PC-3 (cell line): ENCODE data around the gene DNAJC6.

Experiments used
- EZH2 ChIP-seq: fragments of 300-600 bp; sonication (generic); IDR thresholded peaks from one replicate; pipeline ENCODE4 v1.6.1; 2017; ENCODE audit warnings: antibody characterized with exemption, mild to moderate bottlenecking, low read length; ENCODE audit not compliant: unreplicated experiment
- EZH2phosphoT487 ChIP-seq: fragments of 300-600 bp; sonication (generic); IDR thresholded peaks from 2 replicates; pipeline ENCODE4 v1.6.1; 2018; ENCODE audit warnings: mild to moderate bottlenecking, antibody characterized with exemption, low read length, borderline replicate concordance
- TF ChIP-seq, protein P1 (sequence below): fragments of 300-600 bp; sonication (generic); conservative IDR thresholded peaks from 2 replicates; pipeline ENCODE4 v1.5.1; 2017; ENCODE audit warnings: antibody characterized with exemption, low read depth, mild to moderate bottlenecking, low read length

DNA sequence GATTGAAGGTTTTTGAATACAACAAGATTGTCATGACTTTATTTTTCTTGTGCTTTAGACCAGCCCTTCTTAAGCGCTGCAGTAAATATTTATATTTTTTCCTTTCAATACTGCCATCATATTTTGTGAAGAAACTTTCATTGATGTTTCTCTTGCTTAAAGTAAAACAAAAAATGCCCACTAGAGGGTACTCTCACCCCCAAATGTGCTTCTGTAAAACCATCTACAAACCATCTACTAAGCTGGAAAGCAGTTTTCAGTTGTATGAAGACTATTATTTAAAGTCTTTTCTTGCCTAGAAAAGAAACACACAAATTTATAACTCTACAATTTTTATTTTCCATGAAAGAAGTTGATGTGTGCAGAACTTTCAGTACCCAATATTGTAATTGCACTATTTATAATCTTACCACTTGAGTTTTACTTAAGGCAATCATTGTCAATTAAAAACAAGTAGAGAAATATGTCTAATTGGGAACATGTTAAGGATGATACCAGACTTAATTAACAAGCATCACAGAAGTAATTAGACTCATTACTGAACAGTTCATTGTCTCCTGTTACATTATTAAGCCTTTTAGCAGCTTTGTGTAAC is 121.9 kb downstream of the DNAJC6 start:
- TF ChIP-seq EZH2 (no peak), EZH2phosphoT487 (no peak)
- TF ChIP-seq, protein P1, sequence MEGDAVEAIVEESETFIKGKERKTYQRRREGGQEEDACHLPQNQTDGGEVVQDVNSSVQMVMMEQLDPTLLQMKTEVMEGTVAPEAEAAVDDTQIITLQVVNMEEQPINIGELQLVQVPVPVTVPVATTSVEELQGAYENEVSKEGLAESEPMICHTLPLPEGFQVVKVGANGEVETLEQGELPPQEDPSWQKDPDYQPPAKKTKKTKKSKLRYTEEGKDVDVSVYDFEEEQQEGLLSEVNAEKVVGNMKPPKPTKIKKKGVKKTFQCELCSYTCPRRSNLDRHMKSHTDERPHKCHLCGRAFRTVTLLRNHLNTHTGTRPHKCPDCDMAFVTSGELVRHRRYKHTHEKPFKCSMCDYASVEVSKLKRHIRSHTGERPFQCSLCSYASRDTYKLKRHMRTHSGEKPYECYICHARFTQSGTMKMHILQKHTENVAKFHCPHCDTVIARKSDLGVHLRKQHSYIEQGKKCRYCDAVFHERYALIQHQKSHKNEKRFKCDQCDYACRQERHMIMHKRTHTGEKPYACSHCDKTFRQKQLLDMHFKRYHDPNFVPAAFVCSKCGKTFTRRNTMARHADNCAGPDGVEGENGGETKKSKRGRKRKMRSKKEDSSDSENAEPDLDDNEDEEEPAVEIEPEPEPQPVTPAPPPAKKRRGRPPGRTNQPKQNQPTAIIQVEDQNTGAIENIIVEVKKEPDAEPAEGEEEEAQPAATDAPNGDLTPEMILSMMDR, result peak; percentile 71
